Type B pancreatic cell (in vitro differentiated cells): ENCODE data around the gene SOHLH1. TPM values are rescaled to one million over a fixed set of nuclear protein-coding genes. Genes with fewer than 3 reads are reported as not detected.

Experiments
- DNase-seq: peaks from one replicate; pipeline ENCODE4 v3.0.0; 2021; ENCODE audit warnings: mixed read lengths; ENCODE audit not compliant: unreplicated experiment; ENCODE audit errors: extremely low spot score
- H3K27ac Mint-ChIP-seq: 2 replicates; pipeline ENCODE4 v1.8.0; 2021; ENCODE audit warnings: mild to moderate bottlenecking, mixed read lengths
- H3K27me3 Mint-ChIP-seq: 2 replicates; pipeline ENCODE4 v1.8.0; 2021; ENCODE audit warnings: mixed read lengths
- H3K36me3 Mint-ChIP-seq: 2 replicates; pipeline ENCODE4 v1.8.0; 2021; ENCODE audit warnings: mixed read lengths
- H3K4me1 Mint-ChIP-seq: one replicate; pipeline ENCODE4 v1.8.0; 2021; ENCODE audit warnings: mixed read lengths; ENCODE audit not compliant: unreplicated experiment
- H3K4me3 Mint-ChIP-seq: 2 replicates; pipeline ENCODE4 v1.8.0; 2021; ENCODE audit warnings: mild to moderate bottlenecking, mixed read lengths
- H3K9me3 Mint-ChIP-seq: 2 replicates; pipeline ENCODE4 v1.8.0; 2021; ENCODE audit warnings: mixed read lengths
- total RNA-seq: library from RNA; stranded (reverse); gene quantifications from 2 replicates; pipeline ENCODE4 v1.2.1, GENCODE V29; 2021; ENCODE audit warnings: low replicate concordance
- TF ChIP-seq, protein P1 (sequence below): fragments of 200-600 bp; sonication (generic); conservative IDR thresholded peaks from 2 replicates; pipeline ENCODE4 v1.5.0; 2021; ENCODE audit warnings: antibody characterized with exemption, mild to moderate bottlenecking

The SOHLH1 gene
- total RNA-seq, 1 donor from 2014 or later: not detected

DNA sequence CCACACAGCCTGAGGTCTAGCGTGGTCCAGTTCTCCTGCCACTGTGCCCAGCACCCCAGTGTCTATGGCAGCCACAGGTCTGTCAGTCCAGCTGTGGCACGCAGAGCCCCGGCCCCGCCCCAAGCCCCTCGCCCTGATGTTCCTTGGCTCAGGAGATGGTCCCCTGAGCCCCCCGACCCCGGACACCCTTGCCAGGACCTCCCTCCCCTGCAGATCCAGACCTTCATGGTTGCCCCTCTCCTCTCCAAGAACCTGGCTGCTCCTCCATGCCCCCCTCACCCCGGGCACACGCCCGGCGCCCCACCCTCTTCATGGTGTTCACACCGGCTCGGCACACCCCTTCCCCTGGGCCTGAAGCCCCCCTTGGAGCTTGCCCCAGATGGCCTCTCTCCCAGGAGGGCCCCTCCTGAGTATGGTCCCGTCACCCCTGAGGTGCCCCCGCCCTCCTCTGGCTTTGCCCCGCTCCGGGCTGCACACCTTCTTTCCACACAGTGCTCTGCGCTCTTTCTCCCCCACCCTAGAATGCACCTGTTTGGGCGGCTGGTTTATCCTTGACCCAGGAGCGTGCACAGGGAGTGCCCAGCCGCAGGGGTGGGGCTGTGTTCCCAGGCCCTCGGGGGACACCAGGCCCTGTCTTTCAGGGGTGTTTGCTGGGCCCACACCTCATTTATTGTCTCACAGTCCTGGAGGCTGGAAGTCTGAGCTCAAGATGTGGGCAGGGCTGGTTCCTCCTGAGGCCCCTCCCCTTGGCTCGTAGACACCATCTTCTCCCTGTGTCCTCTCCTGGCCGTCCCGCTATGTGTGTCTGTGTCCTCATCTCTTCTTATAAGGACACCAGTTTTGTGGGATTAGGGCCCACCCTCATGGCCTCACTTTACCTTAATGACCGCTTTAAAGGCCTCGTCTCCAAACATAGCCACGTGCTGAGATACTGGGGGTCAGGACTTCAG is 40.3 kb upstream of the SOHLH1 start:
- H3K36me3 Mint-ChIP-seq: no peaks in the 10 kb centered on the region
- no peak overlapping the region for H3K4me3 Mint-ChIP-seq
- no peaks in the 10 kb centered on the region for H3K9me3 Mint-ChIP-seq
- no peaks in the 10 kb centered on the region for H3K4me1 Mint-ChIP-seq
- DNase-seq: no peak
- H3K27me3 Mint-ChIP-seq: peaks cover 31% of the 10 kb centered on the region
- TF ChIP-seq, protein P1, sequence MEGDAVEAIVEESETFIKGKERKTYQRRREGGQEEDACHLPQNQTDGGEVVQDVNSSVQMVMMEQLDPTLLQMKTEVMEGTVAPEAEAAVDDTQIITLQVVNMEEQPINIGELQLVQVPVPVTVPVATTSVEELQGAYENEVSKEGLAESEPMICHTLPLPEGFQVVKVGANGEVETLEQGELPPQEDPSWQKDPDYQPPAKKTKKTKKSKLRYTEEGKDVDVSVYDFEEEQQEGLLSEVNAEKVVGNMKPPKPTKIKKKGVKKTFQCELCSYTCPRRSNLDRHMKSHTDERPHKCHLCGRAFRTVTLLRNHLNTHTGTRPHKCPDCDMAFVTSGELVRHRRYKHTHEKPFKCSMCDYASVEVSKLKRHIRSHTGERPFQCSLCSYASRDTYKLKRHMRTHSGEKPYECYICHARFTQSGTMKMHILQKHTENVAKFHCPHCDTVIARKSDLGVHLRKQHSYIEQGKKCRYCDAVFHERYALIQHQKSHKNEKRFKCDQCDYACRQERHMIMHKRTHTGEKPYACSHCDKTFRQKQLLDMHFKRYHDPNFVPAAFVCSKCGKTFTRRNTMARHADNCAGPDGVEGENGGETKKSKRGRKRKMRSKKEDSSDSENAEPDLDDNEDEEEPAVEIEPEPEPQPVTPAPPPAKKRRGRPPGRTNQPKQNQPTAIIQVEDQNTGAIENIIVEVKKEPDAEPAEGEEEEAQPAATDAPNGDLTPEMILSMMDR: no peak
- no peak overlapping the region for H3K27ac Mint-ChIP-seq

- Mint-ChIP-seq H3K36me3 (no peaks in the 10 kb centered on the region), H3K27me3 (peaks cover 39% of the 10 kb centered on the region), H3K9me3 (no peaks in the 10 kb centered on the region), H3K4me3 (no peak overlapping the region), H3K4me1 (no peaks in the 10 kb centered on the region), H3K27ac (no peak overlapping the region)
- no peak for DNase-seq
- TF ChIP-seq, protein P1: no peak
Measured at GRCh38 chr9:135737840-135738521, 38.7 kb upstream of the SOHLH1 start.

DNA sequence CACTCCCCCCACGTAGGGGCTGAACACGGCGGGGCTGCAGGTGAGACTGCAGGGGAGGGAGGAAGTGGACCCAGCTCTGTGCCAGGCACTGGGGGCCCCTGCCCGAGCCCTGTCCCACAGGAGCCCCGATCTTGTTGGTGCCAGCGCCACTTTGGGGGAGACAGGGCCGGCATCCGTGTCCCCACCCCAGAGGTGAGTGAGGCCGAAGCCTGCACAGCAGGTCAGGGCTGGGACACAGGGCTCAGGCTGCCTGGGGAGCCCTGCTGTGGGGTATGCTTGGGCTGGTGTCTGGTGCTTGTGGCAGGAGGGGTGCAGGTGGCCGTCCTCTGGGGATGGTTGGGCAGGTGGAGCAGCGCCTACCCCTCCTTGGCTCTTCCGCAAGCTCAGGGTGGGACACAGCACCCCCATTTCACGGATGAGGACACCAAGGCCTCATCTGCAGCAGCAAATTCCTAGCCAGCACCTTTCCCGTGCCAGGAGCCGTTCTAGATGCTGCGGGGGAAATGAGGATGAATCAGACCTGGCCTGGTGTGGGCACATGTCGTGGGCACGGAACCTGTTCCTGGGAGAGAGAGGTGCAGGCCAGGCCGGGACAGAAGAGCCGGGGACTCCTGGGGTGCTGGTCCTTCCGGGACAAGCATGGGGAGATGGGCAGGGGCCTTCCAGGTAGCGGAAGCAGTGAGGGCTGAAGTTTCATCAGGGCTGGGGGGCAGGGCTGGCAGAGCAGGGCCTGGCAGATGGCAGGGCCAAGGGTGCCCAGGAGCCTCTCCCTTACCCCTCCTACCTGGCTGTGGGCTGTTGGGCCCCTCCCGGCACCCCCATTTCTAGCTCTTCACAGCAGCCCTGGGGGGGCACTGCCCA is 37.9 kb upstream of the SOHLH1 start:
- H3K27ac Mint-ChIP-seq: no peak overlapping the region
- no peaks in the 10 kb centered on the region for H3K36me3 Mint-ChIP-seq
- H3K9me3 Mint-ChIP-seq: peaks cover 5% of the 10 kb centered on the region
- no peaks in the 10 kb centered on the region for H3K4me1 Mint-ChIP-seq
- DNase-seq: no peak
- H3K27me3 Mint-ChIP-seq: peaks cover 42% of the 10 kb centered on the region
- TF ChIP-seq, protein P1: no peak
- H3K4me3 Mint-ChIP-seq: no peak overlapping the region

DNA sequence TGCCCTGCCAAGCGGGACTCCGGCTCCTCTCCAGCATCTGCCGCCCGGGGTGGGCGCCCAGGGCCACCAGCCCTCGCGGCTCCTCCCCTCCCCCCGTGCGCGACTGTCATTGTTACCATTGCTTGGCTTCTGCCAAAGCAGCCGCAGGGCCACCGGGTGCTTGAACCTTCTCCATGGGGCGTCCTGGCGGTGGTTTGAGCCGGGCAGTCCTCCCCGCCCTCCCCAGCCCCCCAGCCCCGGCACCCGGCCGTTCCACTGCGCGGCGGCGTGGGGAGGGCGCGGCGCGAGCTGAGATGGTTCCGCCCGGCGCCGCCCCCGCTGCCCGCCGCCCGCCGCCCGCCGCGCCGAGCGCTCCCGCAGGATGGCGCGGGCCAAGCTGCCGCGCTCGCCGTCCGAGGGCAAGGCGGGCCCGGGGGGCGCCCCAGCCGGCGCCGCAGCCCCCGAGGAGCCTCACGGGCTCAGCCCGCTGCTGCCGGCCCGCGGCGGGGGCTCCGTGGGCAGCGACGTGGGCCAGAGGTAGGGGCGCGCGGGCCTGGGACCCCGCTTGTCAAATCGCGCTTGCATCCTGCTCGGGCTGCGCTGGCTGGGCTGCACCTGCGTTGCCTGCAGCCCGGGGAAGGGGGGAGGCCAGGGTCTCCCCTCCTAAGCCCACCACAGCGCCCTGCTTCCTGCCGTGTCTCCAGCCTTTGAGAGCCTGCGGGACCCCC is 37.1 kb upstream of the SOHLH1 start:
- peaks cover 9% of the 10 kb centered on the region for H3K9me3 Mint-ChIP-seq

More for the DNA sequence above, 37.1 kb upstream of the SOHLH1 start:
- Mint-ChIP-seq H3K4me3 (no peak overlapping the region), H3K4me1 (no peaks in the 10 kb centered on the region), H3K27me3 (peaks cover 45% of the 10 kb centered on the region), H3K36me3 (no peaks in the 10 kb centered on the region), H3K27ac (no peak overlapping the region)
- TF ChIP-seq, protein P1: no peak
- no peak for DNase-seq
